Cardiac fibroblast (primary cell): ENCODE results near the gene KLHL29.

Experiments used
- DNase-seq, 2 donors: peaks; one replicate each; pipeline versions ENCODE4 v3.0.0 to v3.0.0-alpha.2; 2010; ENCODE audit warnings: low read depth in 2 of 2
- H3K4me3 ChIP-seq, 2 donors: replicated peaks in 1 of 2; 1 replicate in 1 of 2; 2 replicates in 1 of 2; pipeline ENCODE4 v1.5.1; 2011; ENCODE audit warnings: low read depth in 2 of 2, low read length in 2 of 2, mild to moderate bottlenecking in 2 of 2, moderate library complexity in 1 of 2
- TF ChIP-seq, protein P1 (sequence below): IDR thresholded peaks from one replicate; pipeline ENCODE4 v1.5.1; 2011; ENCODE audit warnings: low read depth, mild to moderate bottlenecking, low read length, inconsistent platforms

Gene KLHL29

GRCh38 chr2:23633966-23634365 lies 249.0 kb downstream of the KLHL29 start:
- TF ChIP-seq, protein P1, sequence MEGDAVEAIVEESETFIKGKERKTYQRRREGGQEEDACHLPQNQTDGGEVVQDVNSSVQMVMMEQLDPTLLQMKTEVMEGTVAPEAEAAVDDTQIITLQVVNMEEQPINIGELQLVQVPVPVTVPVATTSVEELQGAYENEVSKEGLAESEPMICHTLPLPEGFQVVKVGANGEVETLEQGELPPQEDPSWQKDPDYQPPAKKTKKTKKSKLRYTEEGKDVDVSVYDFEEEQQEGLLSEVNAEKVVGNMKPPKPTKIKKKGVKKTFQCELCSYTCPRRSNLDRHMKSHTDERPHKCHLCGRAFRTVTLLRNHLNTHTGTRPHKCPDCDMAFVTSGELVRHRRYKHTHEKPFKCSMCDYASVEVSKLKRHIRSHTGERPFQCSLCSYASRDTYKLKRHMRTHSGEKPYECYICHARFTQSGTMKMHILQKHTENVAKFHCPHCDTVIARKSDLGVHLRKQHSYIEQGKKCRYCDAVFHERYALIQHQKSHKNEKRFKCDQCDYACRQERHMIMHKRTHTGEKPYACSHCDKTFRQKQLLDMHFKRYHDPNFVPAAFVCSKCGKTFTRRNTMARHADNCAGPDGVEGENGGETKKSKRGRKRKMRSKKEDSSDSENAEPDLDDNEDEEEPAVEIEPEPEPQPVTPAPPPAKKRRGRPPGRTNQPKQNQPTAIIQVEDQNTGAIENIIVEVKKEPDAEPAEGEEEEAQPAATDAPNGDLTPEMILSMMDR: no peak
- no peak for DNase-seq
- no peak overlapping the region for H3K4me3 ChIP-seq

DNA sequence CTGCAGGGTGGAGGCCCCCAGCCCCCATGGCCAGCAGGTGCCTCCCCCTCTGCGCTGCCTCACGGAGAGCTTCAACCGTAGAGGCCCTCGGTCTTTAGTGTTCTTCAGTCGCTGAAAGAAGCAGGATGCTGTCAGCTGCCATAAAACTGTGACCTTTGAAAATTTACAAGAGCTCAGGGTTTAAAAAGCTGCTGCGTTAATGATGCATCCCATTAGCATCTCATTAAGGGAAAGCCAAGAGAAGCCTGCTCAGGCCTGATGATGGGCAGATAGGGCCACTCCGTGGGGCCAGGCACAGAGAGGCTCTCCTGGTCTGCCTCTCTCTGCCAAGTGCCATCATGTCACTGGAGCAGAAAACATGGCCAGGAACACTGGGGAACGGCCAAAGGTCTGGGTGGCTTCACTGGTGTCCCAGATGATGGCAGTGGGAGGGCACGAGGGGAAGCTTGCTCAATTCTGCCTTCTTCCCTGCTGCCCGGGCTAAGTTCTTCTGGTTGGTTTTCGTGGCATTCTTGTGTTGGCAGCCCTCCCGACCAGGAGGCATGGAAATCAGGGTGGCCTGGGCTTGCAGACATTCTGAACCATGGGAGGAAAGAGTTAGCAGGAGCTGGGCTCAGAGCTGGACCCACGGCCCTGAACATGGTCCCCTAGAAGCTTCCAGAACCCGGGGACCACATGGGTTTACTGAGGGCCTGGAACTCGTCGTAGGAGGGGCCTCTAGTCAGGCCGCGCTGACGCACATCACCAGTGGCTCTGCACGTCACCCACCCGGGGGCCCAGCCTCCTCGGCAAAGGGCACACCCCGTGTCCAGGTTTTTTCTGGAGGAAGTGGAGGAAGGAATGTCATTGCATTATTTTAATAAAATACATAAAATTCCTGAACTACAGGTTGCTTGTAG lies 250.7 kb downstream of the KLHL29 start:
- TF ChIP-seq, protein P1: no peak
- H3K4me3 ChIP-seq: no peak overlapping the region
- DNase-seq: no peak

GRCh38 chr2:23636426-23636825 lies 251.4 kb downstream of the KLHL29 start:
- DNase-seq: peak; percentile 45 to 53
- TF ChIP-seq, protein P1: peak; percentile 40
- no peak overlapping the region for H3K4me3 ChIP-seq

DNA sequence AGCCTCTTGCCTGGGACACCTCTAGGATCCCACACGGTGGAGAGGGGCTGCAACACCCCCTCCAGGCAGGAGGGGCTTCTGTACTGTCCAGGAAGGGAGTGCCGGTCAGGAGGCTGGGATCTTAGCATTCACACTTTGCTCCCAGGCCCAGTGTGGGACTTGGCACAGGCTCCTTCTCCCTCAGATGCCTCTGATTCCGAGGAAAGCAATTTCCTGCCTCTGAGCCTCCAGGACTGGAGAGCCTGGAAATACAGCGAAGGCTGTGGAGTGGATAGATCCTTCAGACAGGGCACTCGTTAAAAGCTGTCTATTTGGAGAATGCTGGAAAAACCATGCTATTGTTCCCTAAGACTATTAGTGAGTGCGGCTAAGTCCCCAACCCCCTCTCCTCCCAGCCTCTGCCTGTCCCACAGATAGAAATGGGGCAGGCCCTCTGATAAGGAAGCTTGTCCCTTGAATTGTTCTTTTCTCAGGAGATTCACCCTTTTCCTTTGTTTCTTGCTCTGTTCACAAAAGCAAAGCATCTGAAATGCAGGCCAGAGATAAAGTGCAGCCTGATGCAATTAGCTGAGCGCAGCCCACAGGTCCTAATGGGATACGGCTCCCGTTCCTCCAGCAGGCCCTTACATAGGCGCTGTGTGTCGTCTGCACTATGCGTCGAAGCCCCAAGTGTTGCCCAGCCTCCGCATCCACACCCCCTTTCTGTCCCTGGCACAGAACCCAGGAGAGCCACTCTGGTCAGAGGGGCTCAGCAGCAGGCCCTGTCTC lies 252.2 kb downstream of the KLHL29 start:
- no peak overlapping the region for H3K4me3 ChIP-seq
- DNase-seq: peak; percentile 74 to 87
- TF ChIP-seq, protein P1: no peak

DNA sequence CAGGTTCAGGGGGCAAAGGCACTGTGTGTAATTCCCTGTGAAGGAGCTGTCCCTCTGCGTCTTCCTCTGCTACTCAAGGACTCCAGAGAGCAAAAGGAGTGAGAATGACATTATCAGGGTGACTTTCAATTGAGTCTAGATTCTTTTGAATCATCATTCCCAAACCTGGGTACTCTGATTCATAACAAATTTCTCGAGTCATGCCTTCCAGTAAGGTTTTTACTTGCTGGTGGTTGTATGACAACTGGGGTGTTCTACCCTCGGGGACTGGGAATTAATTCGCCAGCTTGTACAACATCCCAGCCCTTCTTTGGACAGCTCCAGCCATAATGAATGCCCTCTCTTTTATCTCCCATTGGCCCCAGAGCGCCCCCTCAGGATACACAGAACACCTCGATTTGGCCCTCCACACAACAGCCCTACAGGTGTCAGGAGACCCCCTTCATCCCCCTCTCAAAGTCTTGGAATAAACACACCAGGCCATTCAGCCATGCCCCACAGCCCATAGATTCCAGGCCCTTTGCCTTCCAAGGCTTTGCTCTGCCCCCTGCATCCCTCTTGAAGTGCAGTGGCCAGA lies 254.5 kb downstream of the KLHL29 start:
- no peak overlapping the region for H3K4me3 ChIP-seq
- no peak for DNase-seq
- TF ChIP-seq, protein P1: no peak

- TF ChIP-seq, protein P1: no peak
- no peak for DNase-seq
Observed at GRCh38 chr2:23640711-23641110, 255.7 kb downstream of the KLHL29 start.

More at GRCh38 chr2:23640711-23641110, 255.7 kb downstream of the KLHL29 start:
- no peak overlapping the region for H3K4me3 ChIP-seq
